ENCODE measurements around the gene PCID2. TPM values are rescaled to one million over a fixed set of nuclear protein-coding genes. Genes with fewer than 3 reads are reported as not detected.
A peak's percentile ranks its signal among the peaks of the same experiment; 100 is the strongest.
"Not testable (repeated sequence)": the region's sequence is repeated elsewhere in the genome, so short reads cannot be mapped to it uniquely, and the experiment has no call there.

Gene PCID2
- total RNA-seq, 1 donor from 2014 or later: 99.6 TPM

DNA sequence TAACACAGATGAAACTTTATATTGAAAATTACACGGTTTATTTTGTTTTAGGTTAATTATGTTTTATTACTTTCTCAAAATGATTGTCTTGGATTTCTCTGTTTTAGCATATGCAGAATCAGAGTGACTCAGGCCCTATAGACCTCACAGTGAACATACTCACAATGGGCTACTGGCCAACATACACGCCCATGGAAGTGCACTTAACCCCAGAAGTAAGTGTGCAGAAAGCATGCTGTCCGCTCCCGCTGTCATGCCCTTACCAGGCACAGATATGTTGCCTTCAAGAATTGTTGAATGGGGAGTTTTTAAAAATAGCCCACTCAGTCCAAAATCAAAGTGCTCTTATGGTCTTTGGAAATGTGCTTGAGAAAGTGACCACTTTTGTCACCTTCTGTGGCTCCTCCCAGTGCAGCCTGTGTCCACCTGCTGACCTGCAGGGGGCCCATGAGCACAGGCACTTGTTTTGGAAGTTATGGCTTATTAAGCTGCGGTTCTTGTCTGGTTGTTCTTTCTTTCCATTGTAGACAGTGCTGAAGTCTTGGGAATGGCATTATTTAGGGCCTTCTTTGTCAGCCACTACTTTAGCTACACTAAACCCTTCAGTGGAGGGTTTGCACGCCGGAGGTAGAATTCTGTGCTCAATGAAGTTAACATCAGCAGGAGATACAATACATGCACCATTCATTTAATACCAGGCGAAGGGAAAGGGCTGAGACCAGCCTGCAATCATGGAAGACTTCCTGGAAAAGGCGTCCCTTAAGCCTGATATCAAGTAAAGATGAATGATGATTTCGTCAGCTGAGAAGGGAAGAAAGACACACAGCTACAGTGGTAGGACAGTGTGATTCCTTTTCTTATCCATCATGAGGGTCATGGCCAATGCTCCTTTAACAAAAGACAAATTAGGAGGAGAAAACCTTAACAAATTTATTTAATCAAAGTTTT is 37.7 kb upstream of the PCID2 start:
- Mint-ChIP-seq H3K27ac (no peak overlapping the region), H3K9me3 (no peaks in the 10 kb centered on the region), H3K27me3 (ENCODE audit: insufficient read depth, low read depth) (peaks cover 2% of the 10 kb centered on the region), H3K36me3 (peaks cover 35% of the 10 kb centered on the region), H3K4me1 (peaks cover 5% of the 10 kb centered on the region), H3K4me3 (no peak overlapping the region)
- no peaks in the 10 kb centered on the region for H3K4me1 ChIP-seq
- no peak overlapping the region for H3K4me3 ChIP-seq
- H3K9me3 ChIP-seq (ENCODE audit: low read depth): no peaks in the 10 kb centered on the region
- no peak overlapping the region for H3K27ac ChIP-seq
- H2AFZ ChIP-seq (replicated peaks): no peak overlapping the region
- H3F3A ChIP-seq (ENCODE audit: low read depth): no peaks in the 10 kb centered on the region
- no peak overlapping the region for H3K9ac ChIP-seq
- peak; percentile 21 for DNase-seq (ENCODE audit: low spot score)
- H4K20me1 ChIP-seq (ENCODE audit: low read depth): no peaks in the 10 kb centered on the region
- peaks cover 14% of the 10 kb centered on the region for H3K36me3 ChIP-seq
- no peak overlapping the region for H3K4me2 ChIP-seq
- TF ChIP-seq, protein P1, sequence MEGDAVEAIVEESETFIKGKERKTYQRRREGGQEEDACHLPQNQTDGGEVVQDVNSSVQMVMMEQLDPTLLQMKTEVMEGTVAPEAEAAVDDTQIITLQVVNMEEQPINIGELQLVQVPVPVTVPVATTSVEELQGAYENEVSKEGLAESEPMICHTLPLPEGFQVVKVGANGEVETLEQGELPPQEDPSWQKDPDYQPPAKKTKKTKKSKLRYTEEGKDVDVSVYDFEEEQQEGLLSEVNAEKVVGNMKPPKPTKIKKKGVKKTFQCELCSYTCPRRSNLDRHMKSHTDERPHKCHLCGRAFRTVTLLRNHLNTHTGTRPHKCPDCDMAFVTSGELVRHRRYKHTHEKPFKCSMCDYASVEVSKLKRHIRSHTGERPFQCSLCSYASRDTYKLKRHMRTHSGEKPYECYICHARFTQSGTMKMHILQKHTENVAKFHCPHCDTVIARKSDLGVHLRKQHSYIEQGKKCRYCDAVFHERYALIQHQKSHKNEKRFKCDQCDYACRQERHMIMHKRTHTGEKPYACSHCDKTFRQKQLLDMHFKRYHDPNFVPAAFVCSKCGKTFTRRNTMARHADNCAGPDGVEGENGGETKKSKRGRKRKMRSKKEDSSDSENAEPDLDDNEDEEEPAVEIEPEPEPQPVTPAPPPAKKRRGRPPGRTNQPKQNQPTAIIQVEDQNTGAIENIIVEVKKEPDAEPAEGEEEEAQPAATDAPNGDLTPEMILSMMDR (IDR thresholded peaks at IDR 0.05): peak; percentile 33
- no peak for TF ChIP-seq EZH2phosphoT487 (IDR thresholded peaks at IDR 0.05)
- H3K27me3 ChIP-seq: no peaks in the 10 kb centered on the region
- no peaks in the 10 kb centered on the region for H3K79me2 ChIP-seq (ENCODE audit: low read depth)

DNA sequence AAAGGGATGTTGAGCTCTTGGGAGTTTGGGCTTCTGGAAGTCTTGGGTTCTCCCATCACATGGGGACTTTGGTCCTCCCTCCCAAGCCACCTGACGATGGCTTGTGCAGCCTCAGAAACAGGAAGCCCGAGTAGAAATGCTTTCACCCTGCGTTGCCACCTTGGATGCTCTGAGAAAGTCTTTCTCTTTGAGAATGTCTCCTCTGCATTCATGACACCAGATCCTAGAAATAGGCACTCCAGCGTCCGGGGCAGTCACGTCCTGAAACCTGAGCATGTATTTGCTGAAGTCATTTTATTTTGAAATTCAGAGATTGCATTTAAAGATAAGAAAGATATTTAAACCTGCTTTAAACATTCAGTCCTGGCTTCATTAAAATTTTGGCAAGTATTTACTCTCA is 35.4 kb upstream of the PCID2 start:
- Mint-ChIP-seq H3K9me3 (no peaks in the 10 kb centered on the region), H3K36me3 (peaks cover 30% of the 10 kb centered on the region), H3K4me3 (no peak overlapping the region), H3K27ac (no peak overlapping the region), H3K27me3 (ENCODE audit: insufficient read depth, low read depth) (no peaks in the 10 kb centered on the region), H3K4me1 (no peaks in the 10 kb centered on the region)
- no peaks in the 10 kb centered on the region for H3K4me1 ChIP-seq
- H3F3A ChIP-seq (ENCODE audit: low read depth): no peaks in the 10 kb centered on the region
- H3K9ac ChIP-seq: no peak overlapping the region
- H3K4me3 ChIP-seq: no peak overlapping the region
- H3K4me2 ChIP-seq: no peak overlapping the region
- H3K79me2 ChIP-seq (ENCODE audit: low read depth): no peaks in the 10 kb centered on the region
- H3K27ac ChIP-seq: no peak overlapping the region
- H3K36me3 ChIP-seq: peaks cover 22% of the 10 kb centered on the region
- H4K20me1 ChIP-seq (ENCODE audit: low read depth): no peaks in the 10 kb centered on the region
- no peak overlapping the region for H2AFZ ChIP-seq (replicated peaks)
- DNase-seq (ENCODE audit: low spot score): no peak
- TF ChIP-seq, protein P1 (IDR thresholded peaks at IDR 0.05): no peak
- no peak for TF ChIP-seq EZH2phosphoT487 (IDR thresholded peaks at IDR 0.05)
- no peak for TF ChIP-seq EZH2 (IDR thresholded peaks at IDR 0.05)
- H3K9me3 ChIP-seq (ENCODE audit: low read depth): no peaks in the 10 kb centered on the region
- no peaks in the 10 kb centered on the region for H3K27me3 ChIP-seq

DNA sequence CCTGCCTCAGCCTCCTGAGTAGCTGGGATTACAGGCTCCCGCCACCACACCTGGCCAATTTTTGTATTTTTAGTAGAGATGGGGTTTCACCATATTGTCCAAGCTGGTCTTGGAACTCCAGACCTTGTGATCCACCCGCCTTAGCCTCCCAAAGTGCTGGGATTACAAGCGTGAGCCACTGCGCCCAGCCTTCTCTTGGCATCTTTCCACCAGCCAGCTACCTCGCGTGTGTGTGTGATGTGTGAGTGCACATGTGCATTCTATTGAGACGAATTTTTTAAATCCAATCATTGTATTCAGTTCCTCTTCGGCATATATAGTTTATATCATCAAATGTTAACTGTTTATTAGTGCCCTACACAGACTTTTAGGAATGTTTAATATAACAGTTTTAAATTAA is 33.2 kb upstream of the PCID2 start:
- not testable (repeated sequence) for H3K79me2 ChIP-seq (ENCODE audit: low read depth); H3K4me3 Mint-ChIP-seq

DNA sequence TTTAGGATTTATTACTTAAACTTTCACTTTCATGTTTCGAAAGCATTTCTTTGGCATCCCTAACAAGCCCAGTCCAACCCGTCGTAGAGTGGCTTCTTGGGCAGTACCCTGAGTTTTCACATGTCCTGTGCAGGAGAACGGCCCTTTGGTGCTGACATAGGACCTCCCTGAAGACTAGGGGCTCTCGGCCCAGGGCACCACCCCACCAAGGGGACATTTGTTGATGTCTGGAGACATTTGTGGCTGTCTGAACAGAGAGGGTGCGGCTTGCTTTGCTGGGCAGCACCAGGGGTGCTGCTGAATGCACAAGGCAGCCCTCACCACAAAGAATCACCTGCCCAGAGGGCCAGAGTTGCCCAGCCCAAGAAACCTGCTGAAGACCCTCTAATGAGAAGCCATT is 31.5 kb upstream of the PCID2 start:
- peaks cover 16% of the 10 kb centered on the region for H3K36me3 Mint-ChIP-seq
- Histone ChIP-seq H3K9ac (no peak overlapping the region), H3K4me1 (no peaks in the 10 kb centered on the region), H3K79me2 (ENCODE audit: low read depth) (no peaks in the 10 kb centered on the region), H3K36me3 (peaks cover 22% of the 10 kb centered on the region), H3F3A (ENCODE audit: low read depth) (no peaks in the 10 kb centered on the region), H3K27me3 (no peaks in the 10 kb centered on the region), H3K4me2 (no peak overlapping the region), H4K20me1 (ENCODE audit: low read depth) (no peaks in the 10 kb centered on the region), H2AFZ (replicated peaks) (no peak overlapping the region), H3K27ac (no peak overlapping the region), H3K9me3 (ENCODE audit: low read depth) (no peaks in the 10 kb centered on the region), H3K4me3 (no peak overlapping the region)
- H3K4me3 Mint-ChIP-seq: no peak overlapping the region
- TF ChIP-seq EZH2 (IDR thresholded peaks at IDR 0.05): no peak
- TF ChIP-seq, protein P1 (IDR thresholded peaks at IDR 0.05): no peak
- no peak for TF ChIP-seq EZH2phosphoT487 (IDR thresholded peaks at IDR 0.05)
- H3K4me1 Mint-ChIP-seq: no peaks in the 10 kb centered on the region
- no peak overlapping the region for H3K27ac Mint-ChIP-seq
- DNase-seq (ENCODE audit: low spot score): no peak
- no peaks in the 10 kb centered on the region for H3K27me3 Mint-ChIP-seq (ENCODE audit: insufficient read depth, low read depth)
- H3K9me3 Mint-ChIP-seq: no peaks in the 10 kb centered on the region

More for the DNA sequence above, 33.2 kb upstream of the PCID2 start:
- H3K4me3 ChIP-seq; H3F3A ChIP-seq (ENCODE audit: low read depth); H4K20me1 ChIP-seq (ENCODE audit: low read depth); H3K27me3 ChIP-seq; H3K4me2 ChIP-seq; H3K27ac Mint-ChIP-seq; H3K9me3 Mint-ChIP-seq; H3K27ac ChIP-seq; H2AFZ ChIP-seq (replicated peaks); DNase-seq (ENCODE audit: low spot score); H3K4me1 Mint-ChIP-seq; H3K4me1 ChIP-seq; H3K9ac ChIP-seq; H3K9me3 ChIP-seq (ENCODE audit: low read depth); H3K27me3 Mint-ChIP-seq (ENCODE audit: insufficient read depth, low read depth): not testable (repeated sequence)
- H3K36me3 ChIP-seq: peaks cover 25% of the 10 kb centered on the region
- peaks cover 24% of the 10 kb centered on the region for H3K36me3 Mint-ChIP-seq
